ENCODE data around the gene TARS3.

DNA sequence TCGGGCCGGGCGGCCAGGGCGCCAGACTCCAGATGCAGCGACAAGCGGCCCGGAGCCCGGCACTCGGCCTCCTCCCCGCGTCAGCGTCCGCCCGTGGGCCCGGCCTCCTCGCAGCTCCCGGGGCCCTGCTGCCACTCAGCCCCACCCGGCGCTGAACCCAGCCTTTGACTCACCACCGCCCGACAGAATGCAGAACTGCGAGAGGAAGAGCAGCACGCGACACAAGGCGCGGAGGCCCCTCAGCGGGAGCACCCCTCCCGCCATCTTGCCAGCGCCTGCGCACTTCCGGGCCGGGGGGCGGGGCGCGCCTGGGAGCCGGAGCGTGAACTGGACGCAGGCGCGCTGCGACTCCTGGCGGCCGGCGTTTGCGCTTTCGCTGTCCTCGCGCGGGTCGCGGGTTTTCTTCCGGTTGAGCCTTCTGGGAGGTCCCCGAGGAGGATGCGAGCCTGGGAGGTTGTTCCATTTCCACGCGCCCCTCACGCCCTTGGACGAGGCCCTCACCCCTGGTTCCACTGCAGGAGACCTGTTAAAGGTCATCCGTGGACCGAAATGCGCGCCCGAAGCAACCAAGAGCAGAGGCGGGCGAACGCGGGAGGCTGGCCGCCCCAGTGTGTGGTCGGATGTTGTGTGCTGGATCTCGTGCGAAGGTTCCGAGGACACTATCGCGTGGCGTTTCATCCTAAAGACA is 72.0 kb downstream of the TARS3 start, which contains the start of gene TM2D3:
- TF ChIP-seq, protein P1, sequence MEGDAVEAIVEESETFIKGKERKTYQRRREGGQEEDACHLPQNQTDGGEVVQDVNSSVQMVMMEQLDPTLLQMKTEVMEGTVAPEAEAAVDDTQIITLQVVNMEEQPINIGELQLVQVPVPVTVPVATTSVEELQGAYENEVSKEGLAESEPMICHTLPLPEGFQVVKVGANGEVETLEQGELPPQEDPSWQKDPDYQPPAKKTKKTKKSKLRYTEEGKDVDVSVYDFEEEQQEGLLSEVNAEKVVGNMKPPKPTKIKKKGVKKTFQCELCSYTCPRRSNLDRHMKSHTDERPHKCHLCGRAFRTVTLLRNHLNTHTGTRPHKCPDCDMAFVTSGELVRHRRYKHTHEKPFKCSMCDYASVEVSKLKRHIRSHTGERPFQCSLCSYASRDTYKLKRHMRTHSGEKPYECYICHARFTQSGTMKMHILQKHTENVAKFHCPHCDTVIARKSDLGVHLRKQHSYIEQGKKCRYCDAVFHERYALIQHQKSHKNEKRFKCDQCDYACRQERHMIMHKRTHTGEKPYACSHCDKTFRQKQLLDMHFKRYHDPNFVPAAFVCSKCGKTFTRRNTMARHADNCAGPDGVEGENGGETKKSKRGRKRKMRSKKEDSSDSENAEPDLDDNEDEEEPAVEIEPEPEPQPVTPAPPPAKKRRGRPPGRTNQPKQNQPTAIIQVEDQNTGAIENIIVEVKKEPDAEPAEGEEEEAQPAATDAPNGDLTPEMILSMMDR (IDR thresholded peaks at IDR 0.05), result peak; percentile 74 to 91 (median 83)
- TF ChIP-seq POLR2AphosphoS5 (IDR thresholded peaks at IDR 0.05), result peak; percentile 95 to 98 (median 97)
- peak; percentile 74 to 83 for TF ChIP-seq POLR2A (IDR thresholded peaks at IDR 0.05)
- no peak for TF ChIP-seq EP300 (IDR thresholded peaks at IDR 0.05)

Data from sigmoid colon (tissue), 4 donors.